ENCODE results near the gene DAPK2. TPM values are rescaled to one million over a fixed set of nuclear protein-coding genes. Genes with fewer than 3 reads are reported as not detected.

DAPK2 gene
- total RNA-seq, 1 experiment from 2014 or later, result 2.3 TPM

DNA sequence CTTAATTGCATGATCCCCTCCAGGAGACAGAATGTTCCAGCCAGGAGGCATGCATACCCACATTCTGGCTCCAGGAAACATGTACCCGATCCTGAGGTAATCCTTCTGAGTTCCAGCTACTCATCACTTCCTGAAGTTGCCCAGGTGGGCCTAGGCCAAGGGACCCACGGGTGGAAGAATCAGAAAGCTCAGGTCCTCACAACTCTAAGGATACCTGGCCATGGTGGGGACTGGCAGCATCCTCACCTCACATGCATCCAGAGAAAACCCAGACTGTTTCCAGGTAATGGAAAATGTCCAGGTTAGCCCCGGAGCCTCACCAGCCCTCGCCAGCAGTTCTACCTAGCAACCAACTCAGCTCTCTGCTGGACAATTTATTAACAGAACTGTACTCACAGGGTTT, 78.2 kb downstream of the DAPK2 start:
- DNase-seq (ENCODE audit: low spot score), result no peak
- no peak overlapping the region for H3K27ac Mint-ChIP-seq
- peaks cover 26% of the 10 kb centered on the region for H3K27me3 Mint-ChIP-seq (ENCODE audit: low read depth)
- CTCF ChIA-PET, result interaction anchor here (0.6 to 4.7 kb wide), 3 partner anchors 22 to 261 kb away, joined by 3 to 52 read pairs (median 6); no protein-coding TSS in a partner anchor
- TF ChIP-seq TCF7 (CRISPR knock-in tag; IDR thresholded peaks at IDR 0.05; ENCODE audit: low read depth) (no peak), ZNF396 (CRISPR knock-in tag; IDR thresholded peaks at IDR 0.05; ENCODE audit: borderline replicate concordance) (no peak), PRDM15 (CRISPR knock-in tag; IDR thresholded peaks at IDR 0.05) (no peak), ATF2 (CRISPR knock-in tag; IDR thresholded peaks at IDR 0.05; ENCODE audit: borderline replicate concordance, low read depth) (no peak), ZNF671 (CRISPR knock-in tag; IDR thresholded peaks at IDR 0.05) (no peak)
- H3K4me3 Mint-ChIP-seq, result no peak overlapping the region
- ATAC-seq, result no peak
- peaks cover 20% of the 10 kb centered on the region for H3K36me3 Mint-ChIP-seq
- H3K9me3 Mint-ChIP-seq, result peaks cover 23% of the 10 kb centered on the region
- H3K4me1 Mint-ChIP-seq, result peaks cover 33% of the 10 kb centered on the region
- POLR2A ChIA-PET, result no interaction called here

DNA sequence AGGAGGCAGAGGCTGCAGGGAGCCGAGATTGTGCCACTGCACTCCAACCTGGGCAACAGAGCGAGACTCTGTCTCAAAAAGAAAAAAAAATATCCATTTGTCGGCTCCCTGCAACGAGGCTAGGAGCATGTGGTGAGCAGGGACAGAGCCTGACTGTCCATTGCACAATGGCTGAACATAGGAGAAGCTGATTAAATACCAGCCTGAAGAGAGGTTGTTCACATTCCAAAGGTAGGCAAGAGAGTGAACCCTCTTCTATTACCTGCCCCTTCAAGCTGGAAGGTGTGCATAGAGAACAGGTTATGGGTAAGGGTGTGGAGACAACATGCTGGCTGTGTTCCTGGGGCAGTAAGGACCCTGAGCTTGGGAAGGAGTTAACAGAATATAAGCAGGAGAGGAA, 78.7 kb downstream of the DAPK2 start:
- DNase-seq (ENCODE audit: low spot score) (no peak), ATAC-seq (no peak)
- ChIA-PET CTCF (interaction anchor here (0.6 to 4.7 kb wide), 3 partner anchors 22 to 260 kb away, joined by 3 to 52 read pairs (median 6); no protein-coding TSS in a partner anchor), POLR2A (no interaction called here)
- H3K4me1 Mint-ChIP-seq, result peaks cover 28% of the 10 kb centered on the region
- no peak overlapping the region for H3K4me3 Mint-ChIP-seq
- TF ChIP-seq TEAD4 (CRISPR knock-in tag; IDR thresholded peaks at IDR 0.05) (no peak), ZNF317 (CRISPR knock-in tag; IDR thresholded peaks at IDR 0.05; ENCODE audit: borderline replicate concordance, low read depth) (no peak), HMGXB4 (CRISPR knock-in tag; IDR thresholded peaks at IDR 0.05) (no peak), JAZF1 (CRISPR knock-in tag; IDR thresholded peaks at IDR 0.05) (no peak), USF1 (CRISPR knock-in tag; IDR thresholded peaks at IDR 0.05) (no peak), ZNF232 (CRISPR knock-in tag; IDR thresholded peaks at IDR 0.05) (no peak), NR3C1 (CRISPR knock-in tag; conservative IDR thresholded peaks at IDR 0.05; ENCODE audit: low read depth) (no peak), NR2C2 (CRISPR knock-in tag; IDR thresholded peaks at IDR 0.05) (no peak)
- TF ChIP-seq, protein P1, sequence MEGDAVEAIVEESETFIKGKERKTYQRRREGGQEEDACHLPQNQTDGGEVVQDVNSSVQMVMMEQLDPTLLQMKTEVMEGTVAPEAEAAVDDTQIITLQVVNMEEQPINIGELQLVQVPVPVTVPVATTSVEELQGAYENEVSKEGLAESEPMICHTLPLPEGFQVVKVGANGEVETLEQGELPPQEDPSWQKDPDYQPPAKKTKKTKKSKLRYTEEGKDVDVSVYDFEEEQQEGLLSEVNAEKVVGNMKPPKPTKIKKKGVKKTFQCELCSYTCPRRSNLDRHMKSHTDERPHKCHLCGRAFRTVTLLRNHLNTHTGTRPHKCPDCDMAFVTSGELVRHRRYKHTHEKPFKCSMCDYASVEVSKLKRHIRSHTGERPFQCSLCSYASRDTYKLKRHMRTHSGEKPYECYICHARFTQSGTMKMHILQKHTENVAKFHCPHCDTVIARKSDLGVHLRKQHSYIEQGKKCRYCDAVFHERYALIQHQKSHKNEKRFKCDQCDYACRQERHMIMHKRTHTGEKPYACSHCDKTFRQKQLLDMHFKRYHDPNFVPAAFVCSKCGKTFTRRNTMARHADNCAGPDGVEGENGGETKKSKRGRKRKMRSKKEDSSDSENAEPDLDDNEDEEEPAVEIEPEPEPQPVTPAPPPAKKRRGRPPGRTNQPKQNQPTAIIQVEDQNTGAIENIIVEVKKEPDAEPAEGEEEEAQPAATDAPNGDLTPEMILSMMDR (IDR thresholded peaks at IDR 0.05), result no peak
- TF ChIP-seq, protein P2, sequence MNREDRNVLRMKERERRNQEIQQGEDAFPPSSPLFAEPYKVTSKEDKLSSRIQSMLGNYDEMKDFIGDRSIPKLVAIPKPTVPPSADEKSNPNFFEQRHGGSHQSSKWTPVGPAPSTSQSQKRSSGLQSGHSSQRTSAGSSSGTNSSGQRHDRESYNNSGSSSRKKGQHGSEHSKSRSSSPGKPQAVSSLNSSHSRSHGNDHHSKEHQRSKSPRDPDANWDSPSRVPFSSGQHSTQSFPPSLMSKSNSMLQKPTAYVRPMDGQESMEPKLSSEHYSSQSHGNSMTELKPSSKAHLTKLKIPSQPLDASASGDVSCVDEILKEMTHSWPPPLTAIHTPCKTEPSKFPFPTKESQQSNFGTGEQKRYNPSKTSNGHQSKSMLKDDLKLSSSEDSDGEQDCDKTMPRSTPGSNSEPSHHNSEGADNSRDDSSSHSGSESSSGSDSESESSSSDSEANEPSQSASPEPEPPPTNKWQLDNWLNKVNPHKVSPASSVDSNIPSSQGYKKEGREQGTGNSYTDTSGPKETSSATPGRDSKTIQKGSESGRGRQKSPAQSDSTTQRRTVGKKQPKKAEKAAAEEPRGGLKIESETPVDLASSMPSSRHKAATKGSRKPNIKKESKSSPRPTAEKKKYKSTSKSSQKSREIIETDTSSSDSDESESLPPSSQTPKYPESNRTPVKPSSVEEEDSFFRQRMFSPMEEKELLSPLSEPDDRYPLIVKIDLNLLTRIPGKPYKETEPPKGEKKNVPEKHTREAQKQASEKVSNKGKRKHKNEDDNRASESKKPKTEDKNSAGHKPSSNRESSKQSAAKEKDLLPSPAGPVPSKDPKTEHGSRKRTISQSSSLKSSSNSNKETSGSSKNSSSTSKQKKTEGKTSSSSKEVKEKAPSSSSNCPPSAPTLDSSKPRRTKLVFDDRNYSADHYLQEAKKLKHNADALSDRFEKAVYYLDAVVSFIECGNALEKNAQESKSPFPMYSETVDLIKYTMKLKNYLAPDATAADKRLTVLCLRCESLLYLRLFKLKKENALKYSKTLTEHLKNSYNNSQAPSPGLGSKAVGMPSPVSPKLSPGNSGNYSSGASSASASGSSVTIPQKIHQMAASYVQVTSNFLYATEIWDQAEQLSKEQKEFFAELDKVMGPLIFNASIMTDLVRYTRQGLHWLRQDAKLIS (CRISPR knock-in tag; IDR thresholded peaks at IDR 0.05; ENCODE audit: borderline replicate concordance), result no peak
- peaks cover 27% of the 10 kb centered on the region for H3K9me3 Mint-ChIP-seq
- peaks cover 25% of the 10 kb centered on the region for H3K36me3 Mint-ChIP-seq
- H3K27me3 Mint-ChIP-seq (ENCODE audit: low read depth), result peaks cover 26% of the 10 kb centered on the region
- no peak overlapping the region for H3K27ac Mint-ChIP-seq

Measured in WTC11 (cell line).